Measurements from ENCODE around the gene SLC41A3. TPM values are rescaled to one million over a fixed set of nuclear protein-coding genes. Genes with fewer than 3 reads are reported as not detected.
A peak's percentile ranks its signal among the peaks of the same experiment; 100 is the strongest.

SLC41A3 gene
- total RNA-seq, 2 donors from 2014 or later, result 46.8 to 50.4 TPM

DNA sequence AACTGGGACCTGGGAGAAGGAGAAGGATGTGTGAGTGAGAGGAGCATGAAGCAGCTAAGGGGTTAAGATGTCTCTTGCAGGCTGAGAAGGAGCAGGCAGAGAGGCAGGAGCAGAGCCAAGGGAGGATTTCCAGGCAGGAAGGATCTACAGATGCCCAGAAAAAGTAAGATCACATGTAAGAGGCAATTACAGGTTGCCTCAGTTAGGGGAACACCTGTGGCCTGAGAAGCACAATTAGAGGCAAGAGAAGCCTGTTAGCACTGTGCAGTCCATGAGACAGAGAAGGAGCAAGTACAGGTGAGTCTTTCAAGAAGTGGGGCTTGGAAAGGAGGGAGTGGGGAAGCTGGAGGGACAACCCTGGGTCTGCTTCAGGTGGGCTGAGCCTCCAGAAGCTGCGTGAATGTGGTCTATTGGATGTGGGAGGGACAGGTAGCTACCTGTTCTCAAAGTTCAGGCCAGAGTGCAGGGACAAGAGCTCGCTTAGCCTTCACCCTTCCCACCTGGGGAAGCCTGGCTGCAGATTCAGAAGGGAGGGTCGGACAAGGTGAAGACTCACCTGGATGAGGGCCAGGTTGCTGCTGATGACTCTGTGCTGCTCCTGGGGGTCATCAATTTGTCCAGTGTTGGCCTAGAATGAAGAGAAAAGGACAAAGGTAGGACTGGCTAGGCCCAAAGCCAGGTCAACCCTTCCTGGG lies 50.7 kb downstream of the SLC41A3 start:
- Histone ChIP-seq H3K9ac (ENCODE audit: extremely low read depth, low read length, poor library complexity, severe bottlenecking) (no peak overlapping the region), H3K4me1 (ENCODE audit: control insufficient read depth, insufficient read depth, low read length) (no peaks in the 10 kb centered on the region), H3K36me3 (ENCODE audit: control insufficient read depth, insufficient read depth, low read length) (peaks cover 28% of the 10 kb centered on the region), H3K9me3 (ENCODE audit: control insufficient read depth, low read length) (peaks cover 35% of the 10 kb centered on the region), H3K27me3 (ENCODE audit: control insufficient read depth, insufficient read depth, low read length, poor library complexity, severe bottlenecking) (no peaks in the 10 kb centered on the region), H3K27ac (ENCODE audit: low read depth, low read length) (no peak overlapping the region), H3K4me3 (ENCODE audit: low read length) (no peak overlapping the region)
- peaks cover 32% of the 10 kb centered on the region for H3K9me3 Mint-ChIP-seq
- peaks cover 71% of the 10 kb centered on the region for H3K36me3 Mint-ChIP-seq (ENCODE audit: low read depth)
- DNase-seq, result no peak
- TF ChIP-seq, protein P1, sequence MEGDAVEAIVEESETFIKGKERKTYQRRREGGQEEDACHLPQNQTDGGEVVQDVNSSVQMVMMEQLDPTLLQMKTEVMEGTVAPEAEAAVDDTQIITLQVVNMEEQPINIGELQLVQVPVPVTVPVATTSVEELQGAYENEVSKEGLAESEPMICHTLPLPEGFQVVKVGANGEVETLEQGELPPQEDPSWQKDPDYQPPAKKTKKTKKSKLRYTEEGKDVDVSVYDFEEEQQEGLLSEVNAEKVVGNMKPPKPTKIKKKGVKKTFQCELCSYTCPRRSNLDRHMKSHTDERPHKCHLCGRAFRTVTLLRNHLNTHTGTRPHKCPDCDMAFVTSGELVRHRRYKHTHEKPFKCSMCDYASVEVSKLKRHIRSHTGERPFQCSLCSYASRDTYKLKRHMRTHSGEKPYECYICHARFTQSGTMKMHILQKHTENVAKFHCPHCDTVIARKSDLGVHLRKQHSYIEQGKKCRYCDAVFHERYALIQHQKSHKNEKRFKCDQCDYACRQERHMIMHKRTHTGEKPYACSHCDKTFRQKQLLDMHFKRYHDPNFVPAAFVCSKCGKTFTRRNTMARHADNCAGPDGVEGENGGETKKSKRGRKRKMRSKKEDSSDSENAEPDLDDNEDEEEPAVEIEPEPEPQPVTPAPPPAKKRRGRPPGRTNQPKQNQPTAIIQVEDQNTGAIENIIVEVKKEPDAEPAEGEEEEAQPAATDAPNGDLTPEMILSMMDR (conservative IDR thresholded peaks at IDR 0.05), result no peak
- no peaks in the 10 kb centered on the region for H3K27me3 Mint-ChIP-seq (ENCODE audit: insufficient read depth)
- no peak overlapping the region for H3K4me3 Mint-ChIP-seq
- 91 to 93% methylated on average over 3 of the region's 3 CpGs for WGBS, 2 experiments (ENCODE audit: insufficient coverage in 1 of 2, insufficient read length in 1 of 2)
- no peak overlapping the region for H3K27ac Mint-ChIP-seq
- peaks cover 11% of the 10 kb centered on the region for H3K4me1 Mint-ChIP-seq

- Histone ChIP-seq H3K4me1 (ENCODE audit: control insufficient read depth, insufficient read depth, low read length) (no peaks in the 10 kb centered on the region), H3K27ac (ENCODE audit: low read depth, low read length) (no peak overlapping the region), H3K9me3 (ENCODE audit: control insufficient read depth, low read length) (peaks cover 35% of the 10 kb centered on the region), H3K27me3 (ENCODE audit: control insufficient read depth, insufficient read depth, low read length, poor library complexity, severe bottlenecking) (no peaks in the 10 kb centered on the region), H3K36me3 (ENCODE audit: control insufficient read depth, insufficient read depth, low read length) (peaks cover 36% of the 10 kb centered on the region), H3K4me3 (ENCODE audit: low read length) (no peak overlapping the region), H3K9ac (ENCODE audit: extremely low read depth, low read length, poor library complexity, severe bottlenecking) (no peak overlapping the region)
- Mint-ChIP-seq H3K4me3 (no peak overlapping the region), H3K9me3 (peaks cover 32% of the 10 kb centered on the region), H3K36me3 (ENCODE audit: low read depth) (peaks cover 72% of the 10 kb centered on the region), H3K27me3 (ENCODE audit: insufficient read depth) (no peaks in the 10 kb centered on the region), H3K27ac (no peak overlapping the region), H3K4me1 (peaks cover 11% of the 10 kb centered on the region)
- TF ChIP-seq, protein P1 (conservative IDR thresholded peaks at IDR 0.05), result no peak
- peak; percentile 57 for DNase-seq
- WGBS, 2 experiments (ENCODE audit: insufficient coverage in 1 of 2, insufficient read length in 1 of 2), result 76 to 80% methylated on average over 4 to 9 of the region's 9 CpGs
These were observed 51.9 kb downstream of the SLC41A3 start for GRCh38 chr3:126031981-126032471.

DNA sequence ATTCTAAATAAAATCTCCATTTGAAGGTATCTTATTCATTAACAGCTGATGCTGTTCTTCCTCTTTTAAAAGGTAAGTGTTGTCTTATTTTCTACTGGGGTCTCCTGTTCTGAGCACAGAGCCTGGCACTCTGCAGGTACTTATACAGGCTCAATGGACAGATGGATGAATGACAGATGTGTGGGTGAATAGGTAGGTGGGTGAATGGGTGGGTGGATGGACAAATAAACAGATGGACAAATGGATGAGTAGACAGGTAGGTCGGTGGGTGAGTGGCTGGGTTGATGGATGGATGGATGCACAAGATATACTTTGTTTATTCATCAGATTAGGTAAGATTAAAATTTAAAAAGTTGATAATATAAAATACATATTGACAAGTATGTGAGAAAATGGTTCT lies 53.5 kb downstream of the SLC41A3 start:
- Histone ChIP-seq H3K4me1 (ENCODE audit: control insufficient read depth, insufficient read depth, low read length) (no peaks in the 10 kb centered on the region), H3K9me3 (ENCODE audit: control insufficient read depth, low read length) (peaks cover 36% of the 10 kb centered on the region), H3K4me3 (ENCODE audit: low read length) (no peak overlapping the region), H3K27me3 (ENCODE audit: control insufficient read depth, insufficient read depth, low read length, poor library complexity, severe bottlenecking) (no peaks in the 10 kb centered on the region), H3K9ac (ENCODE audit: extremely low read depth, low read length, poor library complexity, severe bottlenecking) (no peak overlapping the region), H3K36me3 (ENCODE audit: control insufficient read depth, insufficient read depth, low read length) (peaks cover 36% of the 10 kb centered on the region), H3K27ac (ENCODE audit: low read depth, low read length) (no peak overlapping the region)
- WGBS, 2 experiments (ENCODE audit: insufficient coverage in 1 of 2, insufficient read length in 1 of 2), result 100% methylated on average over 1 of the region's 1 CpG; no CpG with 5 or more reads in 1 of the 2 experiments
- Mint-ChIP-seq H3K4me1 (peaks cover 11% of the 10 kb centered on the region), H3K4me3 (no peak overlapping the region), H3K36me3 (ENCODE audit: low read depth) (peaks cover 77% of the 10 kb centered on the region), H3K9me3 (peaks cover 40% of the 10 kb centered on the region), H3K27me3 (ENCODE audit: insufficient read depth) (no peaks in the 10 kb centered on the region), H3K27ac (no peak overlapping the region)
- TF ChIP-seq, protein P1 (conservative IDR thresholded peaks at IDR 0.05), result no peak
- DNase-seq, result no peak
